Left kidney (tissue), 2 donors: ENCODE measurements around the gene ATP5MG. TPM values are rescaled to one million over a fixed set of nuclear protein-coding genes. Genes with fewer than 3 reads are reported as not detected.

Source experiments
- DNase-seq: peaks from one replicate; pipeline ENCODE4 v3.0.0-alpha.2; 2013
- polyA plus RNA-seq: library from polyadenylated mRNA; unstranded; fragments of 120-200 nt; gene quantifications from one replicate; pipeline ENCODE4 v1.2.1, GENCODE V29; 2013; ENCODE audit not compliant: insufficient read length

The ATP5MG gene
- polyA plus RNA-seq, 1 donor = 383 TPM

DNA sequence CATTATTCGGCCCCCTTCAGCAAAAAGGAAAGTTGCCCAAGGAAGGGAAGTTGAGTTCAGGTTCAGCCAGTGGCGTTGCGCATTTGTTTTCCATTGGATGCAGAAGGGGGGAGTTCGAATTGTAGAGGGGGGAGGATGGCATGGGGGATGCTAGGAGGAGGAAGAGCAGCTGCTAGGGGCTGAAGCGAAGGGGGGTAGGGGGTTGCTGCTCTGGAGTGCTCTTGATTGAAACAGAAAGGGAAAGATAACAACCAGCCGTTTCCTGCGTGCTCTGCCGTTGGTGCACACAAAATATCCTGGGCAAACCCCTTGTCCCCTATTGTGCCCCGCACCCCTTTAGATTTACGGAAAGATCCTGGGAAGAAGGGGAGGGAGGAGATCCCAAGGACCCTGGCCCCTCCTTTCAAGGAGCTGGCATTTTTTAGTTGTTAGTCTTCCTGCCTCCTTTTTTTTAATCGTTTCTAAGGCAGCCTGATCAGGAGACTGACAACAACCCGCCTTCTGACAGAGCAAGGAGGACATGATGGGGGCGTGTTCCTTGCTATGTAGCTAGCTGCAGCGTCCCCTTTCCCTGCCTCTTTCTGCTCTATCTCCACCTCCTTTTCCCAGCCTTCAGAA, 37.0 kb downstream of the ATP5MG start:
- DNase-seq = peak; percentile 73

GRCh38 chr11:118439646-118440045, 38.2 kb downstream of the ATP5MG start:
- DNase-seq = no peak

DNA sequence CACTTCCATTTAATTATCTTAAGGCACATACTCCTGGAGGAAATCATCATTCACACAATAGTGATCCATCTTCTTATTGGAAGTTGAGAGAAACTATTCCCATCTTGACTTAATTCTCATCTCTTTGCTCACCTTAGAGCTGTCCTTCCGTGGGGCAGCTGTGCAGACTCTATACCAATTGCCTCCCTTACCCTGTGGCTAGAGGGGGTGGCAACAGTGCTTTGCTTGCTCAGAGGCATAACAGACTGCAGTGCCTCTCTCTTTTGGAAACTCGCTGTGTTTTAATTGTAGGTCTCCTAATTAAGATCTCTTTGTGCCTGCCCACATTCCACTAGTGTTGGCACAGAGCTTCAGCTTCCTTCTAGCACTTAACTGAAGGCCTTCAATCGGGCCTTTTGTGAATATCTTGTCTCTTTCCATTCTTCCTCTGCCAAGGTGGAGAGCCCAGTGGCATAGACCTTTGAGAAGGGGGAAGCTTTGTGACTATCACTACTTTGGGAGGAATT, 40.4 kb downstream of the ATP5MG start:
- no peak for DNase-seq

- DNase-seq = no peak
These were observed 40.9 kb downstream of the ATP5MG start for GRCh38 chr11:118442301-118442700.

GRCh38 chr11:118442908-118443589, 41.6 kb downstream of the ATP5MG start:
- DNase-seq = no peak

DNA sequence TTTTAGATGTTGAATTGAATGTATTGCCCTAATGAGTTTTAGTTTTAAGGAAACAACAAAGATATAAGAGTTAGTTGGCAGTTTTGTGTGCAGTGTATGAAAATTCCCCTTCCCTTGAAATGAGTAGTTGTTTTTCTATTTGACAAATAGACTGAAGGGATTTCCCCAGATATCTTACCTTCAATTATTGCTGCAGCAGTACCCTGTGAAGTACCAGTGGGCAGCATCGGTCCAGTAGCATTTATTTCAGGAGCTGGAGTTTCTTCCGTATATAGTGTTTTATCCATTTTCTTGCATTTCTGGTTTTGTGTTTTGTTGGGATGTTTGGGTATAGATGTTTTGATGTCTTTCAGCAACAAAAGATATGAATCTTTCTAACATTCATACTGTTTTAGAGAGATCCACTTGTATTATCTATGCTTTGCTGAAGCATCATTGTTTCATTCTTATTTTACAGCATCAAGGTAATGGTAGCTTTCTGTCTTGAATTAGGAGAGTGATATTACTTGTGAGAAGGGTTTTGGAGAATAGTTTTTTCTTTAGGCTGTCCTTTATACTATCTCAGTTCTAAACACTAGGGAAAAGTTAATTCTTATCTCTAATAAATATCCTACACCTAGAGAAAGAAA, 42.3 kb downstream of the ATP5MG start:
- DNase-seq = no peak

GRCh38 chr11:118447423-118447822, 46.0 kb downstream of the ATP5MG start:
- no peak for DNase-seq

- DNase-seq = no peak
These were observed 46.9 kb downstream of the ATP5MG start for GRCh38 chr11:118448294-118448693.

GRCh38 chr11:118449316-118449918, 48.0 kb downstream of the ATP5MG start:
- DNase-seq = no peak

DNA sequence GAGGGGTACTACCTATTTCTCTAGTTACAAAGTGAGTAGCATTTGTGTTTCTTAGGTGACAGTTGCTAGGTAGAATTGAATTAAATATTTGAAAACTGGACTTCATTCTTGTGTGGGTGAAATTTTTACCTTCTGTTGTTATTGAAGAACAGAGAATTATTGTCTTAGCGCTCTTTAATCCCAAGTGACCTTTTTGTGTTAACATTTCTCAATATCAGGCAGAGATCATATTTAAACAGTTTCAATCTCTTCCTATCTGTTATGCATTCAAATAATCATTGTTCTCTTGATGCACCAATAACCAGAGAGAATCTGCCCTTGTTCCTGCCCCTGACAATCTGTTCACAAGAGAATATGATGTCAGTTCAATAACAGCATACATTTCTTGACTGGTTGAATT, 49.0 kb downstream of the ATP5MG start:
- no peak for DNase-seq

Other genes with a start within 250 kb of the ATP5MG start
- 0.75 TPM for gene SCN4B, start 248.8 kb upstream of the ATP5MG start, polyA plus RNA-seq
- 3.0 TPM for gene SCN2B, start 225.0 kb upstream of the ATP5MG start, polyA plus RNA-seq
- 1.5 TPM for gene JAML, start 176.6 kb upstream of the ATP5MG start, polyA plus RNA-seq
- 6.5 TPM for gene MPZL3, start 149.2 kb upstream of the ATP5MG start, polyA plus RNA-seq
- 28.3 TPM for gene MPZL2, start 137.3 kb upstream of the ATP5MG start, polyA plus RNA-seq
- 0.22 TPM for gene CD3E, start 96.9 kb upstream of the ATP5MG start, polyA plus RNA-seq
- gene CD3D, start 58.9 kb upstream of the ATP5MG start, polyA plus RNA-seq = 0.50 TPM
- 0.25 TPM for gene CD3G, start 57.3 kb upstream of the ATP5MG start, polyA plus RNA-seq
- 53.0 TPM for gene UBE4A, start 42.0 kb upstream of the ATP5MG start, polyA plus RNA-seq
- gene KMT2A, start 34.9 kb downstream of the ATP5MG start, polyA plus RNA-seq = 56.7 TPM
- 1.3 TPM for gene TTC36, start 125.9 kb downstream of the ATP5MG start, polyA plus RNA-seq
- gene TMEM25, start 129.6 kb downstream of the ATP5MG start, polyA plus RNA-seq = 26.8 TPM
- 54.1 TPM for gene IFT46, start 164.3 kb downstream of the ATP5MG start, polyA plus RNA-seq
- 191 TPM for gene ARCN1, start 170.8 kb downstream of the ATP5MG start, polyA plus RNA-seq
- 155 TPM for gene PHLDB1, start 206.0 kb downstream of the ATP5MG start, polyA plus RNA-seq